ENCODE measurements around the gene ENAM.
"Not testable (repeated sequence)": the region's sequence is repeated elsewhere in the genome, so short reads cannot be mapped to it uniquely, and the experiment has no call there.

The ENAM gene

GRCh38 chr4:70623323-70623722 is 5.2 kb upstream of the ENAM start:
- in situ Hi-C loops (cut with MboI; ENCODE audit: low sequenced_read_pairs) = no loop called here

GRCh38 chr4:70624226-70624793 is 4.2 kb upstream of the ENAM start:
- in situ Hi-C loops (cut with MboI; ENCODE audit: low sequenced_read_pairs) = no loop called here

GRCh38 chr4:70627620-70628019 is 924 bp upstream of the ENAM start:
- in situ Hi-C loops (cut with MboI; ENCODE audit: low sequenced_read_pairs) = no loop called here

- in situ Hi-C loops (cut with MboI; ENCODE audit: low sequenced_read_pairs) = no loop called here
Measured at GRCh38 chr4:70629469-70630090, 1.0 kb downstream of the ENAM start.

- in situ Hi-C loops (cut with MboI; ENCODE audit: low sequenced_read_pairs) = no loop called here
Measured at GRCh38 chr4:70630162-70630561, 1.6 kb downstream of the ENAM start.

GRCh38 chr4:70632028-70632427 is 3.5 kb downstream of the ENAM start:
- in situ Hi-C loops (cut with MboI; ENCODE audit: low sequenced_read_pairs) = no loop called here

GRCh38 chr4:70634482-70634881 is 5.9 kb downstream of the ENAM start:
- in situ Hi-C loops (cut with MboI; ENCODE audit: low sequenced_read_pairs) = no loop called here

- in situ Hi-C loops (cut with MboI; ENCODE audit: low sequenced_read_pairs) = no loop called here
Measured at GRCh38 chr4:70637239-70637913, 8.8 kb downstream of the ENAM start.

- in situ Hi-C loops (cut with MboI; ENCODE audit: low sequenced_read_pairs) = no loop called here
Measured at GRCh38 chr4:70640192-70640591, 11.6 kb downstream of the ENAM start.

GRCh38 chr4:70650741-70651140 is 22.2 kb downstream of the ENAM start:
- in situ Hi-C loops (cut with MboI; ENCODE audit: low sequenced_read_pairs) = not testable (repeated sequence)

GRCh38 chr4:70651864-70652506 is 23.4 kb downstream of the ENAM start:
- in situ Hi-C loops (cut with MboI; ENCODE audit: low sequenced_read_pairs) = no loop called here

GRCh38 chr4:70654605-70655011 is 26.1 kb downstream of the ENAM start:
- in situ Hi-C loops (cut with MboI; ENCODE audit: low sequenced_read_pairs) = no loop called here

GRCh38 chr4:70657326-70657725 is 28.8 kb downstream of the ENAM start:
- in situ Hi-C loops (cut with MboI; ENCODE audit: low sequenced_read_pairs) = no loop called here

- in situ Hi-C loops (cut with MboI; ENCODE audit: low sequenced_read_pairs) = no loop called here
Measured at GRCh38 chr4:70658418-70658817, 29.9 kb downstream of the ENAM start.

- in situ Hi-C loops (cut with MboI; ENCODE audit: low sequenced_read_pairs) = no loop called here
Measured at GRCh38 chr4:70660106-70660505, 31.6 kb downstream of the ENAM start.

GRCh38 chr4:70661309-70661922 is 32.9 kb downstream of the ENAM start:
- in situ Hi-C loops (cut with MboI; ENCODE audit: low sequenced_read_pairs) = not testable (repeated sequence)

GRCh38 chr4:70666369-70666768 is 37.8 kb downstream of the ENAM start, which contains the start of gene JCHAIN:
TSS of gene JCHAIN (minus strand) at chr4:70666508. CDS start at chr4:70666490, 18 bp downstream.
- in situ Hi-C loops (cut with MboI; ENCODE audit: low sequenced_read_pairs) = no loop called here

GRCh38 chr4:70667740-70668535 is 39.4 kb downstream of the ENAM start:
- in situ Hi-C loops (cut with MboI; ENCODE audit: low sequenced_read_pairs) = no loop called here

GRCh38 chr4:70670332-70671014 is 41.9 kb downstream of the ENAM start:
- in situ Hi-C loops (cut with MboI; ENCODE audit: low sequenced_read_pairs) = no loop called here

GRCh38 chr4:70671091-70671490 is 42.5 kb downstream of the ENAM start:
- in situ Hi-C loops (cut with MboI; ENCODE audit: low sequenced_read_pairs) = no loop called here
